ENCODE data around the gene NOTCH3.

Gene NOTCH3

DNA sequence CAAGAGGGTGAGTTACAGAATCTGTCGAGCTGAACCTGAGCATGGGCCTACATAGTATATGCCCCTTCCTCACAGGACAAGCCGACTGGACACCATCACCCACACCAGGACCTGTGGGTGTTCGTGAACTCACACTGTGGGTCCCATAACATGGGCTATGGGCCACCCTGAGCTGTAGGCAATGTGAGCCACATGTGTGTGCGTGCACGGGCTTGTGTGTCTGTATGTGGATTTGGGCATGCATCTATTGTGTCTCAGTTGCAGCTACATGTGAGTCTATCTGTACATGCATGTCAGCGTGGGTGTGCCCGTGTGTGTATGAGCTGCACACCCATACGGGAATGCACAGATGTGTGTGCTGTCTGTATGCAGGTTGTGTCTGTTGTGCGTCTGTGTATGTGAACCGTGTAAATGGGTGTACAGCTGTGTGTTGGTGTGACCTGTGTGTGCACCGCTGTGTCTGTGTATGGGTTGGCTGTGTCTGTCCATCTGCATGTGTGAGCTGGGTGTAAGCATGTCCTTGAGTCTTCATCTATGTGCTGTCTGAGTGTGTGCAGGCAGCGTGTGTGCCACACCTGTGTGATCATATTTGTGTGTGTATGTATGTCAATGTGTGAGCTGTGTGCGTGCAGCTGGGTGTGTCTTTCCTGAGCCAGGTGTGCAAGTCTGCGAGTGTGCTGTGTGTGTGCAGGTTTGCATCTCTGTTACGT, 1.7 kb downstream of the NOTCH3 start:
- H3K27ac ChIP-seq = peak overlapping the region; percentile 60
- DNase-seq (ENCODE audit: low read depth, low spot score) = no peak

DNA sequence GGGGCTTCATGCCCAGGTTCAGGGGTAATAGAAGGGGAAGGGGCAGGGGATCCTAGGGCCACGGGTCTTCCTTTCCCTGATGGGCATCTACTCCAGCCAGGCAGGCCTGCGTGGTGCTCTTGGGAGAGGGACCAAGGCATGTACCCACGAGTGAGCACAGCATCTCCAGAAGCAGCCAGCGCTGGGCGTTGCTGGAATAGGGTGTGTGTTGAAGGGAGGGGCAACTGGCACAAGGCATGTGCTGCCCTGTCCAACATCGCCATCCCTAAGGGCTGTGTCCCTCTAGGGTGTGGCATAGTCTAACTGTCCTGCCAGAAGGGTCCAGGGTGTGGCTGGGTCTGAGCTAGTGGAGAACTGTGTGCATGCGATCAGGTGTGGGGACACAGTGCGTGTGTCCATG, 2.9 kb downstream of the NOTCH3 start:
- no peak overlapping the region for H3K27ac ChIP-seq
- DNase-seq (ENCODE audit: low read depth, low spot score) = no peak

DNA sequence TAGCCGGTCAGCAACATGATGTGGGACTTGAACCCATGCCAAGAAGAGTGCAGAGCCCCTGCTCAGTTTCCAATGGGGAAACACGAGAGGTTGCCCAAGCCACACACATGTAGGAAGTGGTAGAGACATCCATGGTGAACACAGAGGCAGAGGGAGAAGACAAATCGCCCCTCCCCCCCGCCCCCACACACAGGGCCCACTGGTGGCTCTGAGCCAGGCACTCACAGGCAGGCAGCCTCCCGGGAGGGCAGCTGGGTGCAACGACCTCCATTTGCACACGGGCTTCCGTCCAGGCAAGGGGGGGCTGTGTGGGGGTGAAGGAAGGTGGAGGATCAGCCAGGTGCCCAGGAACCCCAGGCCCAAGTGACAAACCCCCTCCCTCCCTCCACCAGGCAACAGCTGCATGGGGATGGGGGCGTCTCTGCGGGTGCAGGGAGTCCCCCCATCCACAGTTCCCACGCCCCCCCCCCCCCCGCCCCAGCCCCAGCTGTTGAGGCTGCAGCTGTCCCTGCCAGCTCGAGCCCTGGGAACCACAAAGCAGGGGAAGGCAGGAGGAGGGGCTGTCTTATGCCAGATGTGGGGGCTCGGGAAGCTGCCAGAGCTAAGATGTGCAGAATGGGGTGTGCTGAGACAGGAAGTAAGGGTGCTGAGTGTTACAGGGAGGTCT, 3.4 kb downstream of the NOTCH3 start:
- no peak overlapping the region for H3K27ac ChIP-seq
- no peak for DNase-seq (ENCODE audit: low read depth, low spot score)

DNA sequence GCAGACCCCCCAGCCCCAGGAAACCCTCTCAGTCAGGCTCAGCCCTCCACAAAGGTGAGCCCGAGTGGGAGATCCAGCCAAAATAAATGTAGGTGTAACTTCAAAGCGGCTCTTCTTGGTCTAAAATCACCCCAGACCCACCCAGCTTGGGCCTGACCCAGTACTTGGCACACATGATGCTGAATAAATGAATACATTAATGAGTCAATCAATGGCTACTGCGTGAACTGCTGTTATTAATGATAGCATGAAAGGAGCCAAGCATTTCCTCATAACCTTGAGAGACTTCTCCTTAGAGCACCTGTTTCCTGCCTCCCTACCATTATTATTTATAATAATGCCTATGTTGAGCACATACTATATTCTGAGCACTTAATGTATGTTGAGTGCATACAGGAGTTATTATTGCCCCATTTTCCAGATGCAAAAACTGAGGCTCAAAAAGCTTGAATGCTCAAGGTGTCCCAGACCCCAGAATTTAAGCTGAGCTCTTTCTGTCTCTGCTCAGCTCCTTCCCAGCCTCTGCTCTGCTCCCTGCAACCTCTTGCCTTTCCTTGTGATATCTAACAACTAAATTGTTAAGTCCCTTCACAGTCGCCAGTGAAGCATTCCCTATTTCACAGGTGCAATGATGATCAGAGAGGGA, 4.3 kb downstream of the NOTCH3 start:
- peak overlapping the region; percentile 62 for H3K27ac ChIP-seq

DNA sequence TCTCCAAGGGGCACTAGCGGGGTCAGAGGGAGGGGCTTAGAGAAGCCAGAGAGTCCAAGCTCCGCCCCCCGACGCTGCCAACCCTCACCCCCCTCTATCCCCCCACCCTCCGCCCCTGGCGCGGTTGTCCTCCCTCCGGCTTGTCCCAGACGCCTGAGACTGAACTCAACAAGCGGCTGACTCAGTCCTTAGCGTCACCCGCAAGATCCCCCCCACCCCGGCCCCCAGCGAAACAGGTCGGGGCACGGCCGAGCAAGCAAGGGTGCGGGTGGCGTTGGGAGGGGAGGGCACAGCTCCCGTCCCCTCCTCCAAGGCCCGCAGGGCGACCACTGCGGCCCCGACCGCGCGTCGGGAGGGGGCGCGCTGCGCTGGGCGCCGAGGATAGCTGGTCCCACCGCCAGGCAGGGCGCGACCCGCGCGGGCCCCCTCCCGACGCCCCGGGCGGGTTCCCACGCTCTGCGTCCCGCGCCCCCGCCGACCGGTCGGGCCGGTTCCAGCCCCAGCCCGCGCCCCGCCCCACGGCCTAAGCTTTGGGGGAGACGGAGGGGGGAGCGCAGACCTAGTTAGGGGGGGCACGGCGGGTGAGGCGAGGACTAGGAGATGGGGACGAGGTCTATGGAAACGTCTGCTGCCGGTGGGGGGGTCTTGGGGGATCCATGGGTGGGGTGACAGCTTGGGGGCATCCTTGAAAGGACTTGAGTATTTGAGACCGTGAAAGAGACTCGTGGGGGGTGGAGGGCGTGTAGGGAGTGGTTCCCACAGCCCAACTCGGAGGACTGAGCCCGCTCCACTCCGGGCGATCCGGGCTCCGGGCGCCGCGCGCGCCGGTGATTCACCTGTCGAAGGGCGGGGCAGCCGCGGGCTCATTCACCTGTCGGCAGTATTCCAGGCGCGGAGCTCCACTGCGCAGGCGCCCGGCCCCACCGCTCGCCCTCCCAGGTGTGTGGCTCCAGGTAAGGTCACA, 5.1 kb downstream of the NOTCH3 start:
- peak; percentile 81 for DNase-seq (ENCODE audit: low read depth, low spot score)
- H3K27ac ChIP-seq = peak overlapping the region; percentile 62

More for the DNA sequence above, 4.3 kb downstream of the NOTCH3 start:
- DNase-seq (ENCODE audit: low read depth, low spot score) = no peak

- DNase-seq (ENCODE audit: low read depth, low spot score) = no peak
- H3K27ac ChIP-seq = peak overlapping the region; percentile 62
Observed at GRCh38 chr19:15194938-15195337, 5.9 kb downstream of the NOTCH3 start.

DNA sequence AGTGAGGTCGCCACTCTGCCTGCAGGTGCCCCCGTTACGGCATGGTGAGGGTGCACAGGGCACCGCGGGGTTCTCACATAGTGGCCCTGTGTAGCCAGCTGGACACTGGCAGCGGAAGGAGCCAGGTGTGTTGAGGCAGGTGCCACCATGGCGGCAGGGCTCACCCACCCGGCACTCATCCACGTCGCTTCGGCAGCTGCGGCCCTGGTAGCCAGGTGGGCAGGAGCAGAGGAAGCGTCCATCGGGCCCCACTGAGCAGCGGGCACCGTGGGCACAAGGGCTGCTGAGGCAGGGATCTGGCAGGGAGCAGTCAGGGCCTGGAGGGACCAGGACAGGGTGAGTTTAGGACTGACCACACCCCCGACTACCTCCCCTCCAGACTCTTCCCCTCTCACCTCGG, 8.8 kb downstream of the NOTCH3 start:
- no peak for DNase-seq (ENCODE audit: low read depth, low spot score)
- H3K27ac ChIP-seq = no peak overlapping the region

- H3K27ac ChIP-seq = no peak overlapping the region
- no peak for DNase-seq (ENCODE audit: low read depth, low spot score)
Observed at GRCh38 chr19:15191514-15191913, 9.3 kb downstream of the NOTCH3 start.

DNA sequence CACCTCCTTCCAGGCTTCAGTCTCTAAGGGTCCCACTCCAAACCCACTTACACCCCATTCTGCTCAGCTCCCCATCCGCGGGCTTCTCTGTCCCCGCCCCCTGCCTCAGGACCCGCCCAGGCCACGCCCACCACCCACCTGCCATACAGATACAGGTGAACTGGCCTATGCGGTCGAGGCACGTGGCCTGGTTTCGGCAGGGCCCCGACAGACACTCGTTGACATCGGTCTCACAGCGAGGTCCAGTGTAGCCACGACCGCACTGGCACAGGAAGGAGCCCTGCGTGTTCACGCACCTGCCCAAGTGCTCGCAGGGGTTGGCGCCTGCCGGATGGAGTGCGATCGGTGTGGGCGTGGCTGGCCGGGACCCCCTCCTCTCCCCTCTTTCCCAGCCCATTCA, 11.9 kb downstream of the NOTCH3 start:
- DNase-seq (ENCODE audit: low read depth, low spot score) = no peak
- H3K27ac ChIP-seq = no peak overlapping the region

- no peak for DNase-seq (ENCODE audit: low read depth, low spot score)
- no peak overlapping the region for H3K27ac ChIP-seq
Observed at GRCh38 chr19:15187026-15188007, 13.5 kb downstream of the NOTCH3 start.

GRCh38 chr19:15185188-15185587, 15.6 kb downstream of the NOTCH3 start:
- no peak overlapping the region for H3K27ac ChIP-seq
- no peak for DNase-seq (ENCODE audit: low read depth, low spot score)

- no peak overlapping the region for H3K27ac ChIP-seq
- no peak for DNase-seq (ENCODE audit: low read depth, low spot score)
Observed at GRCh38 chr19:15184776-15185175, 16.0 kb downstream of the NOTCH3 start.

DNA sequence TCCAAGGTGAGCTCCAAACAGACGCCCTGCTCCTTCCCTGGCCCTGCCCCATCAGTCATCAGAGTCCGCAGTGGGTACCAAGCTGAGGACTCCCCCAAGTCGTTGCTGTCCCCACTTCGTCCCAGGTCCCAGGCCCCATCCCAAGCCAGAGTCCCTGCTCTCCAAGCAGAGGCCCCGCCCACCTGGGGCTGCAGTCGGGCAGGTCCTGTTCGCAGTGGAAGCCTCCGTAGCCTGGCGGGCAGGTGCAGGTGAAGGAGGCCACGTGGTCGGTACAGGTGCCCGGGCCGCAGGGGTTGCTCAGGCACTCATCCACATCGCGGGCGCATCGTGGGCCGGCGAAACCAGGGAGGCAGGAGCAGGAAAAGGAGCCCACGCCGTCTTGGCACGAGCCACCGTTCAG, 19.4 kb downstream of the NOTCH3 start:
- no peak overlapping the region for H3K27ac ChIP-seq

GRCh38 chr19:15180451-15181390, 20.1 kb downstream of the NOTCH3 start:
- no peak for DNase-seq (ENCODE audit: low read depth, low spot score)
- H3K27ac ChIP-seq = no peak overlapping the region

More for the DNA sequence above, 19.4 kb downstream of the NOTCH3 start:
- no peak for DNase-seq (ENCODE audit: low read depth, low spot score)

DNA sequence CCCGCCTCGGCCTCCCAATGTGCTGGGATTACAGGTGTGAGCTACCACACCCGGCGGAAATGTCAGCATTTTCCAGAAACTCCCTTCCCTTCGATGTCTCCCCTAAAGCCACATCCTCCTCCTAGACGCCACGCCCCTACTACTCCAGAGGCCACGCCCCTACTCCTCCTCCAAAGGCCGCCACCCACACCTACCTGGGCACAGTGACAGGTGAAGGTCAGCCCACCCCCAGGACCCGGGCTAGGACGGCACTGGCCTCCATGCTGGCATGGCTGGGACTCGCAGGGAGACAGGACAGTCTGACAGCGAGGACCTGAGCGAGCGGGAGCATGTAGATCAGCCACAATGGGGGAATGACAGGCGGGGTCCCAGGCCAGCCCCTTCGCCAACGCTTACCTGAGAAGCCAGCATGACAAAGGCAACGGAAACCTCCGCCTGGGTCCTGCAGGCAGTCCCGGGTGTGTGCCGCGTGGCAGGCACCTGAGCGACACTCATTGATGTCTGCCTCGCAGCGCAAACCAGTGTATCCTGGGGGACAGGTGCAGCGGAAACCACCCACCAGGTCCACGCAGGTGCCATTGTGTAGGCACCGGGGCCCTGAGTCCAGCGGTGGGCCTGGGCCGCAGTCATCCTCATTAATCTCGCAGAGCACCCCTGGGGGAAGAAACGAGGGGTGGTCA, 22.0 kb downstream of the NOTCH3 start:
- no peak for DNase-seq (ENCODE audit: low read depth, low spot score)
- no peak overlapping the region for H3K27ac ChIP-seq

DNA sequence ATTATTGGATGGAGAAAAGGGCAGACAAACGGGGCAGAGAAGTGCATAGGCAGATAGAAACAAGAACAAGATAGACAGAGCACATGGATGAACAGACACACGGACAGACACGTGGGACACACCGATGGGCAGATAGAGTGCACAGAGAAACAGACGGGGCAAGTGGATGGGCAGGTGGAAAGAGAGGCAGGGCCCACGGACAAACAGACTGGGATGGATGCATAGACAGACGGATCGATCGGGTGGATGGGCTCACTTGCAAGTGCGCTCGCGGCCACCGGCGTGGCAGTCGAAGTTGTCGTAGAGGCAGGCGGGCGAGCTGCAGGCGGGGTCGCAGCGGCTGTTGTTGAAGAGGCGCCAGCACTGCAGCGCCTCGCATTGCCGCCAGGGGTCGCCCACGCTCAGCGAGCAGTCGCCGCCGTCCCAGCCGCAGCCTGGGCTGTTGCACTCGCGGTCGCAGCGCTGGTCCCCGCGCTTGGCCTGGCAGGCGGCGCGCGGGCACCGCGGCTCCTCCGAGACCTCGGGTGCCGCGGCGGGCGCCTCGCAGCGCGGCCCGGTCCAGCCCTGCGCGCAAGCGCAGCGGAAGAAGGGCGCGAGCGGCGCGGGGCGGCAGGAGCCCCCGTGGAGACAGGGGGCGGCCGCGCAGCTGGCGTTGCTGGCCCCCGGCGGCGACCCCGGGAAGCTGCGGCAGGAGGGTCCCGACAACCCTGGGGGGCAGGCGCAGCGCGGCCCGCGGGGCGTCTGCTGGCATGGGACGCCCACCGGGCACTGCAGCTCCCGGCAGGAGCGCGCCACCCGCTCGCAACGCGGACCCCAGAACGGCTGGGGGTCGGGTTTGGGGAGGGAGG, 23.3 kb downstream of the NOTCH3 start:
- H3K27ac ChIP-seq = no peak overlapping the region
- DNase-seq (ENCODE audit: low read depth, low spot score) = no peak

DNA sequence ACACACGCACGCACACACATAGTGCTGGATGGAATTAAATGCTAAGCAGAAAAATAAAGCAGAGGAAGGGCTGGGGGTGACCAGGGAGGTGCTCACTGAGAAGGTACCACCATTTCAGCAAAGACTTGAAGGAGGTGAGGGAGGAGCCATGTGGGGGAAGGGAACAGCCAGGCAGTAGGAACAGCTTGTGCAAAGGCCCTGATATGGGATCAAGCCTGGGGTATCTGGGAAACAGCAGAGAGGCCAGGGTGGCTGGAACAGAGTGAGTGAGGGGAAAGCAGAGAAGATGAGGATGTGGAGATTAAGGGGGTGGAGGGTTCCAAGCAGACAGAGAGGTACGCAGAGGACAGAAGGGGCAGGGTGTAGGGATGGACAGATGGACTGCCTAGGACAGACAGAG, 25.2 kb downstream of the NOTCH3 start:
- no peak for DNase-seq (ENCODE audit: low read depth, low spot score)
- no peak overlapping the region for H3K27ac ChIP-seq

All from epithelial cell of prostate (primary cell).